ENCODE results near the gene LMOD1.

Gene LMOD1

GRCh38 chr1:201851949-201852348, 94.4 kb downstream of the LMOD1 start:
- no peak for DNase-seq

- peak; percentile 13 for DNase-seq
These were observed 96.3 kb downstream of the LMOD1 start for GRCh38 chr1:201850053-201850397.

- DNase-seq, result no peak
These were observed 96.8 kb downstream of the LMOD1 start for GRCh38 chr1:201849372-201850052.

GRCh38 chr1:201848230-201848629, 98.1 kb downstream of the LMOD1 start:
- DNase-seq, result no peak

GRCh38 chr1:201847150-201847549, 99.2 kb downstream of the LMOD1 start:
- no peak for DNase-seq

Measured in DMS53 (cell line).